CD4-positive, alpha-beta T cell treated with Interleukin-12 subunit alpha and Interleukin-12 subunit beta, for 1 hour (primary cell): ENCODE measurements around the gene C1QC.
"Not testable (repeated sequence)": the region's sequence is repeated elsewhere in the genome, so short reads cannot be mapped to it uniquely, and the experiment has no call there.

Experiments
- DNase-seq: peaks from one replicate; pipeline ENCODE4 v3.0.0-alpha.2; 2020

The C1QC gene

DNA sequence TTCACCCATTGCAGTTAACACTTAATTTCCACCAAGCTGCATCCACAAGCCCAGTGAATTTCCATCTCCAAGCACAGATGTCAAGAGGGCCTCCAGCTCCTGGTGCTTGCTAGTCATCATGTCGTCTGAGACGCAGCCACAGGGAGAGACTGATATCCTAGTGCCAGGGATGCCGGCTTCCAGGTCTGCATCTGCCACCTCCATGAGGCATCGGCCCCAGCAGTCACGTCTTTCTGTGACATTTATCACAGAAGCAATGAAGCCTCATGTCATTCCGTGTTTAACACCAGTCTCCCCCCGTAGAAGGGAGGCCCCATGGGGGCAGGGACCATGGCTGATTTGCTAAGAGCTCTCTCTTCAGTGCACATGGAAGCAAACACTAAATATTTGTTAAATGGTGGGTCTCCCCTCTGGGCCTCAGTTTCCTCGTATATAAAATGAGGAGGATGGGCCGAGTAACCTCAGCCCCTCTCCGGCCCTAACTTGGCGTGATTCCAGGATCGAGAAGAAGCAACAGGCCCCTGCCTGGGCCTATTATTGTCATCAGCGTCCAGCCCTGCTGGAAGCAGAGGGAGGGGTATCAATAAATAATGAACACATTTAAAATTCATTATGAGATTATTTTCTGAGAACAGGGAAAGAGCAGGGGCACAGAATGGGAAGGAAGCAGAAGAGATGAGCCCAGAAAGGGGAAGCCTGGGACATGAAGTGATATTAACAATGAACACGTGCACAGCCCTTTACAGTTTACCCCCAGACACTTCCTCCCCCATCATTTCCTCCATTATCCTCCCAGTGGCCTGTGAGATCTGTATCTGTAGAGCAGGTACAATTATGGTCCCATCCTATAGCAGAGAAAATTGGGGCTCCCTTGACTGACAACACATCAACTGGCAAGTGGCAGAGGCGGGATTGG is 8.8 kb downstream of the C1QC start:
- no peak for DNase-seq

GRCh38 chr1:22652881-22653316 is 9.5 kb downstream of the C1QC start, which contains the start of gene C1QB:
TSS of gene C1QB (plus strand) at chr1:22653236. CDS start at chr1:22659463, 6,227 bp downstream.
- DNase-seq: no peak

- DNase-seq: no peak
Observed at GRCh38 chr1:22654692-22655091, 11.3 kb downstream of the C1QC start.

GRCh38 chr1:22658385-22659163 is 15.1 kb downstream of the C1QC start:
- no peak for DNase-seq

DNA sequence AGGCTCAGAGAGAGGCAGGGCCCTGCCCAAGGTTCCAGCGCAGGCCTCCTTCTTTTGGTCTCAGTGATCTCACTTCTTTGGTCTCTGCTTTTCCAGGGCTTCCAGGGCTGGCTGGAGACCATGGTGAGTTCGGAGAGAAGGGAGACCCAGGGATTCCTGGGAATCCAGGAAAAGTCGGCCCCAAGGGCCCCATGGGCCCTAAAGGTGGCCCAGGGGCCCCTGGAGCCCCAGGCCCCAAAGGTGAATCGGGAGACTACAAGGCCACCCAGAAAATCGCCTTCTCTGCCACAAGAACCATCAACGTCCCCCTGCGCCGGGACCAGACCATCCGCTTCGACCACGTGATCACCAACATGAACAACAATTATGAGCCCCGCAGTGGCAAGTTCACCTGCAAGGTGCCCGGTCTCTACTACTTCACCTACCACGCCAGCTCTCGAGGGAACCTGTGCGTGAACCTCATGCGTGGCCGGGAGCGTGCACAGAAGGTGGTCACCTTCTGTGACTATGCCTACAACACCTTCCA is 17.3 kb downstream of the C1QC start:
- no peak for DNase-seq

GRCh38 chr1:22661880-22662279 is 18.4 kb downstream of the C1QC start:
- no peak for DNase-seq

GRCh38 chr1:22662318-22662717 is 18.9 kb downstream of the C1QC start:
- no peak for DNase-seq

GRCh38 chr1:22662986-22663408 is 19.6 kb downstream of the C1QC start:
- no peak for DNase-seq

GRCh38 chr1:22665752-22666151 is 22.3 kb downstream of the C1QC start:
- no peak for DNase-seq

DNA sequence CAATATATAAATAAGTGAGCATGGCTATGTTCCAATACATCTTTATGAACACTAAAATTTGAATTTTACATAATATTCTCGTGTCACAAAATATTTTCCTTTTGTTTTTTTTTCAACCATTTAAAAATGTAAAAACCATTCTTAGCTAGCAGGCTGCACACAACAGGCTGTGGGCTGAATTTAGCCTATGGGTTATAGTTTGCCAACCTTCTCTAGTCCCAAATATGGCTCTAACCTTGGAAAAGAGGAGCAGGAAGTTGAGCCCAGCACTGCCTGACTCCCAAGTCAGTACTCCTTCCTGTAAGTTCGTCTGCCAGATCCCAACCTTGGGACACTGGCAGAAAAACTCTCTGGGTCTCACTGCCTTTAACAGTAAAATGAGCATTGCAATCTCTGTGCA is 23.0 kb downstream of the C1QC start:
- DNase-seq: no peak

DNA sequence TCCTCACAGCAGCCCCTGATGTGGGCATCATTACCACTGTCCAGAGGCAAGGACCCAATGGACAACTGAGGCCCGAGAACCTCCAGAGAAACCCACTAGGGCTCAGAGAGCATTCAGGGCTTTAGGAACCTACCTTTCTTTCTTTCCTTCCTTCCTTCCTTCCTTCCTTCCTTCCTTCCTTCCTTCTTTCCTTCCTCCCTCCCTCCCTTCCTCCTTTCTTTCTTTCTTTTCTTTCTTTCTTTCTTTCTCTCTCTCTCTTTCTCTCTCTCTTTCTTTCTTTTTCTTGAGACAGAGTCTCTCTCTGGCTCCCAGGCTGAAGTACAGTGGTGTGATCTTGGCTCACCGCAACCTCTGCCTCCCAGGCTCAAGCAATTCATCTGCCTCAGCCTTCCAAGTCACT is 25.4 kb downstream of the C1QC start:
- not testable (repeated sequence) for DNase-seq

DNA sequence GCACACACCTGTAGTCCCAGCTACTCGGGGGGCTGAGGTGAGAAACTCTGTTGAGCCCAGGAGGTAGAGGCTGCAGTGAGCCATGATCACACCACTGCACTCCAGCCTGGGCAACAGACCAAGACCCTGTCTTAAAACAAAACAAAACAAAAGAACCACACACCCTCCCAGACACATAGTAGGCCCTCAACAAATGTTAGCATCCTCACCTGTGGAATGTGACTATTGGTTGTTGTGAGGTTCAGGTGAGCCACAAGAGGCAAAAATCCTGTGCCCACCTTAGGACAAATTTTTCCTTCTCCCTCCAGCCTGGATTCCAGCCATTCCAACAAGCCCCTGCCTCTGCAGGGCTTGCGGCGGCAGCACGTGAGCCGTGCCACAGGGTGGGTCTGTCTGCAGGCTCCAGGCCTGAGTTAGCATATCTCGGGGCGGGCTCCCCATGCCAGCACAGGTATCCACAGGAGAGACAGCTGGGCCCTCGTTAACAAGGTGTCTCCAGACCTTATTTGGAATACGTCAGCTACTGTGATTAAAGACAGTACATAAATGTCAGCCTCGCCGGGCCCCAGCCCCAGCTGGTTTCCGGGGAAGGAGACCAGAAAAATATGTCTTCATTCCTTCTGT is 27.0 kb downstream of the C1QC start:
- DNase-seq: no peak

GRCh38 chr1:22671999-22672398 is 28.6 kb downstream of the C1QC start:
- no peak for DNase-seq

DNA sequence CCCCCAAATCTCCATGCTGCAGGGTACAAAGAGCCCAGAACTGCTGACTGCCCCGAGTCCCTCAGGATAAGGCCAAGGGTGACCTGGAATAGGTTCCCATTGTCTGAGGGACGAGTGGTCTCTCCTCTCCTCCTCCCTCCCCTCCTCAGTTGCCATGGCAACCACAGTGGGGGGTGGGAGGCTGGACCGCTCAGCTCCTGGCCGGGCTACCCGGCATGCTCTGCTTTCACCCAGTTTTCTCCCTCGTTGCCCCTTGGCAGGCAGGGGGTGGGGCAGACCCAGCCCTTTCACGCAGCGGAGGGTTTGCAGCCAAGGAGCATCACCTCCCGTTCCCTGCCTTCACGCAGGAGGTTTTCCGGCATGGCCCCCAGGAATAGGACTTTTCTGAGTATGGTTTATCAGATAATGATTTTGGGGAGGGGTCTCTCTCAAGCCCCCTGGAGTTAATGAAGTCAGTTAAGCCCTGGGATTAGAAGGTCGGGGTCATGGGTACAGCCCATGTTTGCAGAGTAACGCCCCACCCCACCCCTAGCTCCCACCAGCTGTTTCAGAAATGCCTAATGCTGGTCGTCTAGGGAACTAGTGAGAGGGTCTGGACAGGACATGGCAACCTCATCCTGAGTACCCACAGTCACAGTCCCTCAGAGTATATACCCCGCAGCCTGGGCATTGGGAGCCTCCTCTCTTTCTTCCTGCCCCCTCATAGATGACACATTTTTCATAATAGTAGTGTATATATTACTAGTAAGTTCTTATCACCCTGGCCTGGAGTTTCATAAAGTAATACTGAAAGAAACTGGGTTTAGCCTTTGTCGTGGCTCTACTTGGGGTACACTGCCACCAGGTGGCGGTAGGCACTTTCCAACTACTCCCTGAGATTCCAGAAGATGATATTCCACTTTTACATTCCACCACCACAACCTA is 30.3 kb downstream of the C1QC start:
- no peak for DNase-seq

GRCh38 chr1:22674410-22674749 is 30.9 kb downstream of the C1QC start:
- no peak for DNase-seq

GRCh38 chr1:22676151-22676550 is 32.7 kb downstream of the C1QC start:
- not testable (repeated sequence) for DNase-seq

GRCh38 chr1:22676916-22677583 is 33.6 kb downstream of the C1QC start:
- no peak for DNase-seq

DNA sequence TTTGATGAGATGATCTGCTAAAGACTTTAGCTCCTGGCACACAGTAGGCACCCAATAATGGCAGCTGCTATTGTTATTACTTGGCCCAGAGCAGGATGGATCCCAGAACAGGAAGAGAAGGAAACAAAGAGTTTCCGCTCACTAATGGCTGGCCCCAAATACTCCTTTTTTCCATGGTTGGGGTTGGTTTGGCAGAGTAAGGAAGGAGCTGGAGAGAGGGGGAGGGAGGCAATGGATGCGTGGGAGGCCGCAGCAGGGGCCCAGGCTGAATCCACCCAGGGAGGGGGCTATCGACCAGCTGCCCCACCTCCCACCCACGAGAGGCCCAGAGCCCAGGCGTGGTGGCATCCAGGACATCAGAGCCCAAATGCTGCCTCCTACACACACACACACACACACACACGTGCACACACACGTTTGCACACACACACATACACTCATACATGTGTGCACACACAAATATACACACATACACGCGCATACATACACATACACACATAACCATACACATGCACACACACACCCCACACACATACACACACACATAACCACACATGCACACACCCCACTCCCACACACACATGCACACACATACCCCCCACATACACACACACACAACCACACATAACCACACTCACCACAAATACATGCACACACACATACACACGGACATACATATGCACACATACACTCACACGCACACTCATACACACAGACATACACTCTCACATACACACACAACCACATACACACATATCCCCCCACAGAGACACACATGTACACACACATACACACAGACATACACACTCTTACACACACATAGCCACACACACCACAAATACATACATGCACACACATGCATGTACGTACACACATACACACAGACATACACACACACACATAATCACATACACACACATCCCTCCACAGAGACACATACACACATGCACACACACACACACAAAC is 34.8 kb downstream of the C1QC start:
- DNase-seq: no peak

DNA sequence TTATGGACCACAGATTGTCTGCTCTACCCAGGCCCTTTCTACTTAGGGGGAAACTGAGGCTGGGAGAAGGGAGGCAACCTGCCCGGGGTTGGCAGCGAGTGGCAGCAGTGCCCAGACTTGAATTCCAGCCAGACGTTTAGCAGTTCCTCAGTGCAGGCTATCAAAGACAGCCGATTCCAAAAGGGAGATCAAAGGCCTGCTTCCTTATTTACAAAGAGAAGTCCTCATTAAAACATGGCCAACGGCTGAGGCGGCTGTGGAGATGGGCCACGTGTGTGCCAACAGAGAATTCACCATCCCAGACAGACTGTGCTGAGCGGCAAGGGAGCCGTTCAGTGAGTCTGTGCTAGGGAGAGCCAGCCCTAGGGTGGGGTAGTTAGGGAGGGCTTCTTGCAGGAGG is 37.3 kb downstream of the C1QC start:
- no peak for DNase-seq

- DNase-seq: no peak
Observed at GRCh38 chr1:22681556-22682276, 38.3 kb downstream of the C1QC start.
